PFSK-1 (cell line): ENCODE results near the gene HFE.

Experiments
- POLR2AphosphoS5 ChIP-seq: IDR thresholded peaks from 2 replicates; pipeline ENCODE4 v1.6.1; 2012; ENCODE audit warnings: low read depth, mild to moderate bottlenecking, control low read depth, low read length, moderate library complexity
- TF ChIP-seq, protein P1 (sequence below), 2 experiments: IDR thresholded peaks; 2 replicates each; pipeline versions ENCODE4 v1.6.1 to v1.8.0; 2011 to 2012; ENCODE audit warnings: low read depth in 2 of 2, low read length in 2 of 2, control low read depth in 1 of 2, inconsistent platforms in 1 of 2, mild to moderate bottlenecking in 1 of 2, moderate library complexity in 1 of 2; ENCODE audit not compliant: insufficient read depth in 1 of 2

DNA sequence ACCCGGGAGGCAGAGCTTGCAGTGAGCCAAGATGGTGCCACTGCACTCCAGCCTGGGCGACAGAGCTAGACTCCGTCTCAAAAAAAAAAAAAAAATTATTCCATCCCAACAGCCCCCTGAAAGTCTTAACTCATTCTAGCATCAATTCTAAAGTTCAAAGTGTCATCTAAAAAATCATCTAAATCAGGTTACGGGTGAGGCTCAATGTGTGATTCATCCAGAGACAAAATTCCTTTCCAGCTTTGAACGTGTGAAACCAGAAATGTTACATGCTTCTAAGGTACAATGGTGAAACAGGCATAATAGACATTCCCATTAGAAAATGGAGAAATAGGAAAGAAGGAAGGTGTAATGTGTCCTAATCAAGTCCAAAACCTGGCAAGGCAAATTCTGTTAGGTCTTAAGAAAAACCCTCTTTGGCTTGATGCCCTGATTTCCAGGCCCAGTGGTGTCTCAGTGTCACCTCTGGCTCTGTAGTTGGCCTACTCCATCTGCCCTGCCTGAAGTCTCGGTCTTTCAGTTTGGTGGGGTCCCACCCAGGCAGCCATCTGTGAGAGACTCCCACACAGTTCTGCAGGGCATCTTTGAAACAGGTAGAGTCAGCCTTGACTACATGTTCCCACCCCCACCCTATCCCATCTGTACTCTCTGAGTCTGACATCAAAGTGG lies 43.5 kb downstream of the HFE start:
- TF ChIP-seq, protein P1, sequence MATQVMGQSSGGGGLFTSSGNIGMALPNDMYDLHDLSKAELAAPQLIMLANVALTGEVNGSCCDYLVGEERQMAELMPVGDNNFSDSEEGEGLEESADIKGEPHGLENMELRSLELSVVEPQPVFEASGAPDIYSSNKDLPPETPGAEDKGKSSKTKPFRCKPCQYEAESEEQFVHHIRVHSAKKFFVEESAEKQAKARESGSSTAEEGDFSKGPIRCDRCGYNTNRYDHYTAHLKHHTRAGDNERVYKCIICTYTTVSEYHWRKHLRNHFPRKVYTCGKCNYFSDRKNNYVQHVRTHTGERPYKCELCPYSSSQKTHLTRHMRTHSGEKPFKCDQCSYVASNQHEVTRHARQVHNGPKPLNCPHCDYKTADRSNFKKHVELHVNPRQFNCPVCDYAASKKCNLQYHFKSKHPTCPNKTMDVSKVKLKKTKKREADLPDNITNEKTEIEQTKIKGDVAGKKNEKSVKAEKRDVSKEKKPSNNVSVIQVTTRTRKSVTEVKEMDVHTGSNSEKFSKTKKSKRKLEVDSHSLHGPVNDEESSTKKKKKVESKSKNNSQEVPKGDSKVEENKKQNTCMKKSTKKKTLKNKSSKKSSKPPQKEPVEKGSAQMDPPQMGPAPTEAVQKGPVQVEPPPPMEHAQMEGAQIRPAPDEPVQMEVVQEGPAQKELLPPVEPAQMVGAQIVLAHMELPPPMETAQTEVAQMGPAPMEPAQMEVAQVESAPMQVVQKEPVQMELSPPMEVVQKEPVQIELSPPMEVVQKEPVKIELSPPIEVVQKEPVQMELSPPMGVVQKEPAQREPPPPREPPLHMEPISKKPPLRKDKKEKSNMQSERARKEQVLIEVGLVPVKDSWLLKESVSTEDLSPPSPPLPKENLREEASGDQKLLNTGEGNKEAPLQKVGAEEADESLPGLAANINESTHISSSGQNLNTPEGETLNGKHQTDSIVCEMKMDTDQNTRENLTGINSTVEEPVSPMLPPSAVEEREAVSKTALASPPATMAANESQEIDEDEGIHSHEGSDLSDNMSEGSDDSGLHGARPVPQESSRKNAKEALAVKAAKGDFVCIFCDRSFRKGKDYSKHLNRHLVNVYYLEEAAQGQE (IDR thresholded peaks at IDR 0.05; ENCODE audit: insufficient read depth in 1 of 2, low read depth in 2 of 2, low read length in 2 of 2) = no peak
- no peak for TF ChIP-seq POLR2AphosphoS5
